Ovary (tissue), 3 donors: Measurements from ENCODE around the gene SDK1.

ENCODE experiments used
- CTCF ChIP-seq, 3 donors: fragments of 450-650 bp in 2 of 3; fragments of 200-600 bp in 1 of 3; IDR thresholded peaks; one replicate each; pipeline versions ENCODE4 v1.5.1 to v1.8.0; 2016 to 2022; ENCODE audit warnings: antibody characterized with exemption in 3 of 3, mild to moderate bottlenecking in 1 of 3
- POLR2A ChIP-seq: fragments of 450-650 bp; IDR thresholded peaks from one replicate; pipeline ENCODE4 v1.6.1; 2017; ENCODE audit warnings: antibody characterized with exemption, mild to moderate bottlenecking, moderate library complexity
- donor health status: DM: no; HTN: no; CAD: no.

DNA sequence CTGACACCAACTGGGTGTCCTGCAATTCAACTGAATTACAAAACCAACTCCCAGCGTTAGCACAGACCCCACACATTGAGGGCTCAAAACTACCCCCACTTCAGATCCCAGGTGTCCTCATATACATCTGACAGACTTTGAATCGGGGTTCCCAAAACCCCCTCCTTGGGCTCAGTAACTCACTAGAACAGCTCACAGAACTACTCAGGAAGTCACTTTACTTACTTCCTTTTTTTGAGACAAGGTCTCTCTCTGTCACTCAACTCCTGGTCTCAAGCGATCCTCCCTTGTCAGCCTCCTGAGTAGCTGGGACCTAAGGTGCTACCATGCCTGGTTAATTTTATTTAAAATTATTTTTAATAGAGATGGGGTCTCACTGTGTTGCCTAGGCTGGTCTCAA lies 456.0 kb downstream of the SDK1 start:
- TF ChIP-seq CTCF (IDR thresholded peaks at IDR 0.05) (no peak), POLR2A (no peak)
